ENCODE results near the gene ACSBG1.
"Not testable (repeated sequence)": the region's sequence is repeated elsewhere in the genome, so short reads cannot be mapped to it uniquely, and the experiment has no call there.

The ACSBG1 gene

DNA sequence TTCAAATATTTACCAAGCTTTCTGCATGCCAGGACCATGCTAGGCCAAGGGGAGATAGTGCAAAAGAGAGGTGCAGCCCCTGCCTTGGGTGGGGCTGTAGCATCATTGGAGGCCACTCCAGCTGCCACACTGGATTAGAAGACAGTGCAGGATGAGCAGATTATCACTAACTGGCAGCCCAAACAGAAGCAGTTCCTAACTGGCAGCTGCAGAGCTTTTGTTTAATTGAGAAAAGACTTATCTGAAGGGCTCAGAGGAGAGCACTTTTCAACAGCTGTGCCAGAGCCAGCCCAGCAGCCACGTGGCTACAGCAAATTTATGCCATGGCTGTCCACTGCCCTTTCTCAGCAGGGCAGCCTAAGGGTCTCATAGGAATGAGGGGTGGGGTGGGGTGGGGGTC lies 13.5 kb upstream of the ACSBG1 start:
- DNase-seq, result no peak

GRCh38 chr15:78245976-78246620 lies 11.7 kb upstream of the ACSBG1 start:
- DNase-seq, result not testable (repeated sequence)

DNA sequence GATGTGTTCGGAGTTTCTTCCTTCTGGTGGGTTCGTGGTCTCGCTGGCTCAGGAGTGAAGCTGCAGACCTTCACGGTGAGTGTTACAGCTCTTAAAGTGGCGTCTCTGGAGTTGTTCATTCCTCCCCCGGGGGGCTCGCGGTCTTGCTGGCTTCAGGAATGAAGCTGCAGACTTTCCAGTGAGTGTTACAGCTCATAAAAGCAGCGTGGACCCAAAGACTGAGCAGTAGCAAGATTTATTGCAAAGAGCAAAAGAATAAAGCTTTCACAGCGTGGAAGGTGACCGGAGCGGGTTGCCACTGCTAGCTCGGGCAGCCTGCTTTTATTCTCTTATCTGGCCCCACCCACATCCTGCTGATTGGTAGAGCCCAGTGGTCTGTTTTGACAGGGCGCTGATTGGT lies 11.0 kb upstream of the ACSBG1 start:
- not testable (repeated sequence) for DNase-seq

- no peak for DNase-seq
Observed at GRCh38 chr15:78244893-78245292, 10.5 kb upstream of the ACSBG1 start.

DNA sequence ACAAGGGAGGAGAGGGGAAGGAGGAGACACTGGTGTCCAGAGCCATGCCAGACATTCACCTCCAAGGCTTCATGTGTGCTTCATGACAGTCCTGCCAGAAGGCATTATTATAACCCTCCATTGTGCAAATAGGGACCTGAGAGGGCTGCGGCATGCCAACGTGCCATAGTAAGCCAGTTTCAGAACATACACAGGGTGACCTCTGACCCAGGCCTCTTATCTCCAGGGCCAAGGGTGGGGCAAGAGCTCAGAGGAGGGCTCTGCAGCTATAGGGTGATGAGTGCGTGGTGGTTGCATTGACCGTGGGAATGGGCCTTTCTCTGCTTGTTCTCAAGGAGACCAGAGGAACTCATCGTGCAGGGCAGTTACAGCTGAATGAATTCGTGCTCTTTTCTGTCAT lies 9.7 kb upstream of the ACSBG1 start:
- no peak for DNase-seq

- no peak for DNase-seq
Observed at GRCh38 chr15:78243491-78243941, 9.2 kb upstream of the ACSBG1 start.

GRCh38 chr15:78243058-78243457 lies 8.7 kb upstream of the ACSBG1 start:
- DNase-seq, result no peak

DNA sequence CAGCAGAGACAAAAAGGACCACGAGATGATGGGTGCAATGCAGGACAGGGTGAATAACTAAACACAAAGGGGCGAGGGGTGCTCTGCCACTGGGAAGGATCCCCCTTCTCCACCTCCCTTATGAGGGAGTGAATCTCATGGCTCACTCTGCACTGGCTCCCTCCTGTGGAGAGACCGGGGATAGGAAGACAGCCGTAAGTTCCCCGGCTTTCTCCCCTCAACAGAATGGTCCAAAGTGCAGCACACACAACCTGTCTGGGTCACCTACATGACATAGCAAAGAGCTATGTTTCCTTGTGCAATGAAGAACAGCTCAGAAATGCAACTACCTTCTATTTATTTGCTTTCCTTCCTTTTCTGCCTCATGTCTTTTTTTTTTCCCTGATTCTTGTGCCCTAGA lies 7.8 kb upstream of the ACSBG1 start:
- peak; percentile 35 for DNase-seq

- DNase-seq, result peak; percentile 91
Observed at GRCh38 chr15:78241017-78241416, 6.7 kb upstream of the ACSBG1 start.

DNA sequence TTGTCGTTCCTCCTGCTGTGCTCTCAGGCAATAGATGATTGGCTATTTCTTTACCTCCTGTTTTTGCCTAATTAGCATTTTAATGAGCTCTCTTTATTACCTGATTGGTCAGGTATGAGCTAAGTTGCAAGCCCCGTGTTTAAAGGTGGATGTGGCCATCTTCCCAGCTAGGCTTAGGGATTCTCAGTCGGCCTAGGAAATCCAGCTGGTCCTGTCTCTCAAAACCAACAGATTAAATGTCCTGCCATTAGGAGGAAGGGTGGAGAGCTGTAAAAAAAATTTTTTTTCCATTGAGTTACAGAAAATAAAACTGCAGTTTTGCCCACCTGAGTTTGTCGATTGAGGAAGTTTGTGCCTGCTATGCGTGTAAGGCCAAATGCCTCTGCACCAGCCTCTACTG lies 5.4 kb upstream of the ACSBG1 start:
- DNase-seq, result no peak

- DNase-seq, result no peak
Observed at GRCh38 chr15:78237146-78237545, 2.8 kb upstream of the ACSBG1 start.

DNA sequence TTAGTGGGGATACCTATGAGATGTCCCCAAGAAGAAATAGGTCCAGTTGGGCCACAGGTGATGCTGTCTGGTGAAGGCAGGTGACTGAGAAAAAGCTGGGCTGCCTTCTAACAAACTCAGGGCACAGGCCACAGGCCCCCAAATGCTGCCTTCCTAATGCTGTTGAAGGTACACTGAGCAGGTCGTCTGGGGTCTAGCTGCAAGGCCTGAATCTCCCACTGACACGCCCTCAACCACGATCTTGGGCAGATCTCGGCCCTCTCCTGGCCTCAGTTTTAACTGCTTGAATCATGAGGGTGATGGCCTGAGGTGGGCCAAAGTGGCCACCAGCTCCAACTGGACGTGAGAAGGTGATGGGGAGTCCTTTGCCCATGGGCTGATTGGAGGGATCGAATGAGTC lies 2.1 kb upstream of the ACSBG1 start:
- no peak for DNase-seq

GRCh38 chr15:78233496-78233895 lies 869 bp downstream of the ACSBG1 start:
- no peak for DNase-seq

GRCh38 chr15:78232951-78233350 lies 1.4 kb downstream of the ACSBG1 start:
- no peak for DNase-seq

- DNase-seq, result no peak
Observed at GRCh38 chr15:78229431-78230406, 4.6 kb downstream of the ACSBG1 start.

DNA sequence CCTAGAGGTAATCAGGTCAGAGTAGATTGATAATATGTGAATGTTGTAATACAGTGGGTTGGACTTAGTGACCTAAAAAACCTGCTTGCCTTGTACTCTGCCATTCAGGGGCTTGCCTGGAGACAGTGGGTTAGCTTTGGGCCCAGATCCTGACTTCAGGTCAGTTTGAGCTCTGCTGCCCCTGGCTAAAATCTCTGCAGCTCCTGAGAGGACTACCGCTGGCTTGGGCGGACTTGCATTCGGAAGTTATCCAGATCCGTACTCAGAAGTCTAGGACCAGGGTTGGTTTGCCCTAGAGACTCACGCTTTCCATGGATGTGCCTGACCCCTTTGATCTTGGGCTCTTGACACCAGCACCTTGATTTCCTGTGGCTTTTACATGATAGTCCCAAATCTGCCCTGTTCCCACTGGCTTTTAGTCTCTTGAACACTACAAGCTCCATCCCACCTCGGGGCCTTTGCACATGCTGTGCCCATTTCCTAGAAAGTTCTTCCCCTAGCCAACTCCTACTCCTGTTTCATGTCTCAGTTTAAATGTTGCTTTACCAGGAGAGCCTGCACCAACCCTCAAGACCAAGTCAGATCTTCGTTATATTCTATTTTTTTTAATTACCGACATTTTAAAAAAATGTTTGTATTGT lies 5.9 kb downstream of the ACSBG1 start:
- no peak for DNase-seq

- DNase-seq, result peak; percentile 81
Observed at GRCh38 chr15:78225783-78226541, 8.4 kb downstream of the ACSBG1 start.

DNA sequence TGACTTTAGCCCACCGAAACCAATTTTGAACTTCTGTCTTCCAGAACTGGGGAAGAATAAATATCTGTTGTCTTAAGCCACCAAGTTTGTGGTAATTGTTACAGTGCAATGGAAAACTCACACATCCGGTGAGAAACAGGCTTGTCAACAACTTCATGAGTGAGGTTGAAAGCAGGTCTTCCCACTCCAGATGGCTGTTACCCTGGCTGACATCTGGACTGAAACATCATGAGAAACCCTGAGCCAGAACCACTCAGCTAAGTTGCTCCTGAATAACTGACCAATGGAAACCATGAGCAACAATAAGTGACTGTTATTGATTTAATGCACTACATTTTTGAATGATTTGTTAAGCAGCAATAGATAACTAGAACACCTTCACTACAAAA lies 10.3 kb downstream of the ACSBG1 start:
- DNase-seq, result peak; percentile 31

- no peak for DNase-seq
Observed at GRCh38 chr15:78223396-78224022, 10.9 kb downstream of the ACSBG1 start.

- DNase-seq, result no peak
Observed at GRCh38 chr15:78222745-78223395, 11.5 kb downstream of the ACSBG1 start.

GRCh38 chr15:78220713-78221112 lies 13.7 kb downstream of the ACSBG1 start:
- DNase-seq, result no peak
